ENCODE results near the gene GPS1.

GPS1 gene

DNA sequence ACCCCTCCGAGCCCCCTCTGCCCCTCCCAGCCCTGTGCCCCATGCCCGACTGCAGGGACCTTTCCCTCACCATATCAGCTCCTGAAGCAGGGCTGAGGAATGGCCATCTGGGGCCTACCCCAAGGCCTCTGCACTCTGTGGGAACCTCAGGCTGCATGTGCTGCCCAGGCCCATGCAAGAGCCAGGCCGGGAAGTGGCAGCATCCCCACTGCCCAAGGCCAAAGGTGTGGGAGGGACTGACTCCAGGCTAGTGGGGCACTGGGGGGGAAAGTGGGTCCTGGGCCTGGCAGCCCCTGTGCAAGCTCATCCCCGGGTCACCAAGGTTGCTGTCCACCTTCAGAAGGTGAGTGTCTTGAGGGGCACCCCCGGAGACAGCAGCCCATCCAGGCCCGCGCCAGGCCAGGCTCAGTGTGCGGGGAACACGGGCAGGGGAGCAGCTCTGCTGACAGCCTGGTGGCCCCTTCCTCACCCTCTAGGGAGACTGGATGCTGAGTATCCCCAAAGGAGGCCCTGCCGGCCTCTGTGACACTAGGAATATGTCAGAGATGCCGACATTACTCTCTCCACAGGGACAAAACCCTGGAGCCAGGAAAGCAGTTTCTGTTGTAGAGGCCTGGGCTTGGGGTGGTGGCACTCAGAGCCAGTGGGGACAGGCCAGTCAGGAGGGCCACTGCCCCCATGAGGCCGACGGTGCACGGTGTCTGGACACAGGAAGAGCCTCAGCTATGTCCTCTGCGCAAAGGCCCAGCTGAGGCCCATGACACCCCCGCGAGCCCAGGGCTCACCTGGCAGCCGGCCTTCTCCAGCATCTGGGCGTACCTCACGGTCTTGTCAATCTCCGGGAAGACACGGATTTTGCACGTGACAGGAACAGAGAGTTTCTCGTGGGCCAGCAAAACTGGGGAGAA is 10.6 kb downstream of the GPS1 start:
- TF ChIP-seq, protein P1, sequence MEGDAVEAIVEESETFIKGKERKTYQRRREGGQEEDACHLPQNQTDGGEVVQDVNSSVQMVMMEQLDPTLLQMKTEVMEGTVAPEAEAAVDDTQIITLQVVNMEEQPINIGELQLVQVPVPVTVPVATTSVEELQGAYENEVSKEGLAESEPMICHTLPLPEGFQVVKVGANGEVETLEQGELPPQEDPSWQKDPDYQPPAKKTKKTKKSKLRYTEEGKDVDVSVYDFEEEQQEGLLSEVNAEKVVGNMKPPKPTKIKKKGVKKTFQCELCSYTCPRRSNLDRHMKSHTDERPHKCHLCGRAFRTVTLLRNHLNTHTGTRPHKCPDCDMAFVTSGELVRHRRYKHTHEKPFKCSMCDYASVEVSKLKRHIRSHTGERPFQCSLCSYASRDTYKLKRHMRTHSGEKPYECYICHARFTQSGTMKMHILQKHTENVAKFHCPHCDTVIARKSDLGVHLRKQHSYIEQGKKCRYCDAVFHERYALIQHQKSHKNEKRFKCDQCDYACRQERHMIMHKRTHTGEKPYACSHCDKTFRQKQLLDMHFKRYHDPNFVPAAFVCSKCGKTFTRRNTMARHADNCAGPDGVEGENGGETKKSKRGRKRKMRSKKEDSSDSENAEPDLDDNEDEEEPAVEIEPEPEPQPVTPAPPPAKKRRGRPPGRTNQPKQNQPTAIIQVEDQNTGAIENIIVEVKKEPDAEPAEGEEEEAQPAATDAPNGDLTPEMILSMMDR (IDR thresholded peaks at IDR 0.05; ENCODE audit: extremely low read depth, insufficient read depth, missing control alignments), result no peak
- in situ Hi-C loops (cut with MboI; ENCODE audit: low pct_unique_long_range_greater_than_20kb, low sequenced_read_pairs, unreplicated experiment), result no loop called here
- DNase-seq (ENCODE audit: low spot score), result no peak

GRCh38 chr17:82062984-82063368 is 11.3 kb downstream of the GPS1 start:
- TF ChIP-seq, protein P1 (IDR thresholded peaks at IDR 0.05; ENCODE audit: extremely low read depth, insufficient read depth, missing control alignments), result no peak
- in situ Hi-C loops (cut with MboI; ENCODE audit: low pct_unique_long_range_greater_than_20kb, low sequenced_read_pairs, unreplicated experiment), result no loop called here

DNA sequence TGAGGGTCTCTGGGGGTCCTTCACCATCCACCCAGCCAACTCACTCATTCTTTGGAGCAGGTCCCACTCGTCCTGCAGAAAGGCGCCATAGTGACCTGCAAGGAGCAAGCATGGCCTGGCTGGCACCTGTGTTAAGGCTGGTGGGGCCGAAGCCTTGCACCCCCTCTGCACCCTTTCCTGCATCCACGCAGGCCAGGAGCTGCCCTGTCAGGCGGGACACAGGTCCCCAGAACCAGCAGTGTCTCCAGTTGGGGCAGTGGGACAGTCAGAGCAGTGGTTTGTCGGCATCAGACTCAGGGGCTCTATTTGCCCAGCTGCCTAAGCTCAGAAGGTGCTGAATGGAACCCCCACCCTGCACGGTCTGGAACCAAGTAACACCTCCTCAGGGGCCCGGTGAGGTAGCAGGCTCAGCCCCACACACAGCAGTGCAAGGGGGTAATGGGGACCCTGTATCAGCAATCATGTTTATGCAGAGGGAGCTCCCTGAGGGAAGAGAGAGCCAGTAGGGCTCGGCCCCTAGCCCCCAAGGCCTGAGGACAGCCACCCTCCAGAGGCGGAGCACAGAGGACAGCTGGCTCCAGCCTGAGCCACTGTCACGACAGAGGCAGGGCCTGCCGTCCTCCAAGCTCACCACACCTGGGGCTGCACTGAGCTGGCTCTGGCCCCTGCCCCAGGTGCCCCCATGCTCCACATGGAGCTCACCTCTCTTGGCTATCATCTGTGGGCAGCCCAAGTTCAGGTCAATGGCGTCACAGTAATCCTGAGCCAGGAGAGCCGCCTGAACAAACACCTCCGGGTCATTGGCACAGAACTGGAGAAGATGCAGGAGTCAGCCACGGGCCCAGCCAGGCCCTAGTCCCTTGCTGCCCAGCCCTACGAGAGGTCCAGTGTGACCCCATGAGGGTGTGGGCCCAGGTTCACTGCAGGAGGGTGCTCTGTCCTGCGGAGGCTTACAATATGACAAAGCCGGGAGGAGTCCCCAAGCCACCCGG is 12.0 kb downstream of the GPS1 start:
- in situ Hi-C loops (cut with MboI; ENCODE audit: low pct_unique_long_range_greater_than_20kb, low sequenced_read_pairs, unreplicated experiment), result no loop called here
- DNase-seq (ENCODE audit: low spot score), result no peak
- TF ChIP-seq, protein P1 (IDR thresholded peaks at IDR 0.05; ENCODE audit: extremely low read depth, insufficient read depth, missing control alignments), result no peak

More at GRCh38 chr17:82062984-82063368, 11.3 kb downstream of the GPS1 start:
- DNase-seq (ENCODE audit: low spot score), result no peak

- in situ Hi-C loops (cut with MboI; ENCODE audit: low pct_unique_long_range_greater_than_20kb, low sequenced_read_pairs, unreplicated experiment), result no loop called here
- no peak for DNase-seq (ENCODE audit: low spot score)
- TF ChIP-seq, protein P1 (IDR thresholded peaks at IDR 0.05; ENCODE audit: extremely low read depth, insufficient read depth, missing control alignments), result no peak
Observed at GRCh38 chr17:82064433-82065192, 12.9 kb downstream of the GPS1 start.

GRCh38 chr17:82065193-82065637 is 13.5 kb downstream of the GPS1 start:
- TF ChIP-seq, protein P1 (IDR thresholded peaks at IDR 0.05; ENCODE audit: extremely low read depth, insufficient read depth, missing control alignments), result no peak
- DNase-seq (ENCODE audit: low spot score), result no peak
- in situ Hi-C loops (cut with MboI; ENCODE audit: low pct_unique_long_range_greater_than_20kb, low sequenced_read_pairs, unreplicated experiment), result no loop called here
